Measurements from ENCODE around the gene BLNK.
A peak's percentile ranks its signal among the peaks of the same experiment; 100 is the strongest.

The BLNK gene

GRCh38 chr10:96260014-96260413 lies 11.4 kb downstream of the BLNK start:
- no peak for DNase-seq

GRCh38 chr10:96259150-96259549 lies 12.2 kb downstream of the BLNK start:
- DNase-seq, result no peak

- DNase-seq, result no peak
Measured at GRCh38 chr10:96257944-96258343, 13.4 kb downstream of the BLNK start.

- DNase-seq, result no peak
Measured at GRCh38 chr10:96255549-96256333, 15.6 kb downstream of the BLNK start.

GRCh38 chr10:96254976-96255375 lies 16.4 kb downstream of the BLNK start:
- DNase-seq, result no peak

GRCh38 chr10:96252730-96253129 lies 18.6 kb downstream of the BLNK start:
- no peak for DNase-seq

GRCh38 chr10:96250349-96250748 lies 21.0 kb downstream of the BLNK start:
- no peak for DNase-seq

GRCh38 chr10:96249264-96249663 lies 22.1 kb downstream of the BLNK start:
- DNase-seq, result no peak

- DNase-seq, result no peak
Measured at GRCh38 chr10:96244354-96244753, 27.0 kb downstream of the BLNK start.

GRCh38 chr10:96243296-96243695 lies 28.1 kb downstream of the BLNK start:
- DNase-seq, result no peak

GRCh38 chr10:96242822-96243221 lies 28.5 kb downstream of the BLNK start:
- no peak for DNase-seq

- DNase-seq, result no peak
Measured at GRCh38 chr10:96238646-96239623, 32.4 kb downstream of the BLNK start.

GRCh38 chr10:96236876-96237275 lies 34.5 kb downstream of the BLNK start:
- no peak for DNase-seq

GRCh38 chr10:96236090-96236478 lies 35.3 kb downstream of the BLNK start:
- no peak for DNase-seq

- no peak for DNase-seq
Measured at GRCh38 chr10:96235326-96236089, 35.9 kb downstream of the BLNK start.

GRCh38 chr10:96233959-96234358 lies 37.4 kb downstream of the BLNK start:
- DNase-seq, result no peak

GRCh38 chr10:96230527-96230926 lies 40.8 kb downstream of the BLNK start:
- DNase-seq, result no peak

GRCh38 chr10:96229568-96230030 lies 41.8 kb downstream of the BLNK start:
- DNase-seq, result peak; percentile 62

- DNase-seq, result no peak
Measured at GRCh38 chr10:96228408-96228994, 42.9 kb downstream of the BLNK start.

GRCh38 chr10:96227206-96227605 lies 44.2 kb downstream of the BLNK start:
- DNase-seq, result no peak

- no peak for DNase-seq
Measured at GRCh38 chr10:96225119-96225518, 46.2 kb downstream of the BLNK start.

- no peak for DNase-seq
Measured at GRCh38 chr10:96222908-96223307, 48.5 kb downstream of the BLNK start.

- DNase-seq, result no peak
Measured at GRCh38 chr10:96222441-96222840, 48.9 kb downstream of the BLNK start.
